Upper lobe of left lung (tissue), 6 donors: ENCODE results near the gene PLSCR3. TPM values are rescaled to one million over a fixed set of nuclear protein-coding genes. Genes with fewer than 3 reads are reported as not detected.

ENCODE experiments used
- ATAC-seq, 2 donors: fragments of 200-7000 bp; cut with Tn5 transposase; one replicate each; pipeline ENCODE4 v1.9.1; 2022; ENCODE audit warnings: mild to moderate bottlenecking in 2 of 2, moderate library complexity in 2 of 2; ENCODE audit not compliant: low FRiP score in 2 of 2
- DNase-seq, 2 donors: peaks; one replicate each; pipeline ENCODE4 v3.0.0-alpha.2; 2019 to 2020
- H3K27ac ChIP-seq, 4 donors: fragments of 200-600 bp; sonication (generic); one replicate each; pipeline ENCODE4 v1.5.1; 2016 to 2019
- H3K27me3 ChIP-seq, 4 donors: fragments of 200-600 bp; sonication (generic); one replicate each; pipeline ENCODE4 v1.5.1; 2017 to 2019
- H3K36me3 ChIP-seq, 4 donors: fragments of 200-600 bp; sonication (generic); one replicate each; pipeline ENCODE4 v1.5.1; 2016 to 2019
- H3K4me1 ChIP-seq, 4 donors: fragments of 200-600 bp; sonication (generic); one replicate each; pipeline ENCODE4 v1.5.1; 2018 to 2019
- H3K4me3 ChIP-seq, 4 donors: fragments of 200-600 bp; sonication (generic); one replicate each; pipeline ENCODE4 v1.5.1; 2017 to 2019; ENCODE audit warnings: mild to moderate bottlenecking in 2 of 4, moderate library complexity in 1 of 4
- H3K9me3 ChIP-seq, 4 donors: fragments of 200-600 bp; sonication (generic); one replicate each; pipeline ENCODE4 v1.5.1; 2018 to 2019
- EP300 ChIP-seq, 4 donors: sonication (generic); formaldehyde crosslinking; IDR thresholded peaks; one replicate each; pipeline ENCODE4 v1.5.1; 2017; ENCODE audit warnings: antibody characterized with exemption in 4 of 4, control low read depth in 2 of 4
- POLR2A ChIP-seq, 4 donors: fragments of 450-650 bp; IDR thresholded peaks; one replicate each; pipeline ENCODE4 v1.5.1; 2016 to 2017; ENCODE audit warnings: antibody characterized with exemption in 4 of 4, mild to moderate bottlenecking in 2 of 4
- POLR2AphosphoS5 ChIP-seq, 2 donors: sonication (generic); formaldehyde crosslinking; IDR thresholded peaks; one replicate each; pipeline ENCODE4 v1.5.1; 2017; ENCODE audit warnings: antibody characterized with exemption in 2 of 2
- WGBS, 2 donors: methylation state at CpG; one replicate each; pipeline ENCODE4 v1.1.5; 2017 to 2018; 5-methylcytosine and 5-hydroxymethylcytosine counted together
- total RNA-seq, 6 donors: library from RNA; depleted of rRNA in 4 of 6; stranded (reverse); fragments of >200 nt in 4 of 6; gene quantifications; one replicate each; pipeline versions ENCODE4 v1.1.0 to v1.2.1, GENCODE V29; 2016 to 2021
- TF ChIP-seq, protein P1 (sequence below), 6 experiments: fragments of 450-650 bp in 4 of 6; fragments of 200-600 bp in 2 of 6; sonication (generic) in 2 of 6; IDR thresholded peaks; one replicate each; pipeline ENCODE4 v1.5.1; 2016 to 2019; ENCODE audit warnings: antibody characterized with exemption in 6 of 6
- donor health status: DM: no; HTN: no; CAD: no; lungs with moderate emphysema.
- donor health status: DM: no; HTN: yes; CAD: no; lungs with severe emphysema.

The PLSCR3 gene
- total RNA-seq, 6 donors from 2014 or later, result 20.6 to 64.5 (median 37.7) TPM

DNA sequence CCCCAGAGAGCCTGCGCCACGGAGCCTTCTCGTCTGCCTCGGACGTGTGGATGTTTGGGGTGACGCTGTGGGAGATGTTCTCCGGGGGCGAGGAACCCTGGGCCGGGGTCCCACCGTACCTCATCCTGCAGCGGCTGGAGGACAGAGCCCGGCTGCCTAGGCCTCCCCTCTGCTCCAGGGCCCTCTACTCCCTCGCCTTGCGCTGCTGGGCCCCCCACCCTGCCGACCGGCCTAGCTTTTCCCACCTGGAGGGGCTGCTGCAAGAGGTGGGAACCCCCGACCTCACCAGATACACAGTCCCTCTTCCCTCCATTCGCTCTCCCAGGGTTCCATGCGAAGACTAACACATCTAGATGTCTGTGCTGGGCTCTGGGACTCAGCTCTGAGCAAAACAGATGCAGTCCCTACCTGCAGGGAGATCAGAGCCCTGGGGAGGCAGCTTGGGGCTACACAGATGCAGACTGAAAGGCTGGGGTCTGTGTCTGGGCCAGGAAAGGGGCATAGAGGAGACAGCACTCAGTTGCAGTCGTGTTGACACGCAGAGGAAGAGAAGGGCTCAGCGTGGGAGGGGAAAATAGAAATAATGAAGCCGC is 9.7 kb downstream of the PLSCR3 start:
- H3K36me3 ChIP-seq, result peaks cover 0 to 36% (median 18%) of the 10 kb centered on the region in 4 donors
- H3K9me3 ChIP-seq, result no peaks in the 10 kb centered on the region
- H3K27ac ChIP-seq, result peak overlapping the region in 3 of 4 donors; percentile 25 to 63 (median 34)
- 65 to 68% methylated on average over 20 to 23 of the region's 23 CpGs for WGBS, 2 donors
- peaks cover 23 to 33% (median 28%) of the 10 kb centered on the region in 4 donors for H3K4me1 ChIP-seq
- H3K4me3 ChIP-seq, result peak overlapping the region in 3 of 4 donors; percentile 35 to 50 (median 46)
- DNase-seq (peak in 1 of 2 donors; percentile 73), ATAC-seq (no peak)
- TF ChIP-seq POLR2AphosphoS5 (IDR thresholded peaks at IDR 0.05), result no peak
- no peak for TF ChIP-seq EP300 (IDR thresholded peaks at IDR 0.05)
- no peak for TF ChIP-seq POLR2A (IDR thresholded peaks at IDR 0.05)
- TF ChIP-seq, protein P1, sequence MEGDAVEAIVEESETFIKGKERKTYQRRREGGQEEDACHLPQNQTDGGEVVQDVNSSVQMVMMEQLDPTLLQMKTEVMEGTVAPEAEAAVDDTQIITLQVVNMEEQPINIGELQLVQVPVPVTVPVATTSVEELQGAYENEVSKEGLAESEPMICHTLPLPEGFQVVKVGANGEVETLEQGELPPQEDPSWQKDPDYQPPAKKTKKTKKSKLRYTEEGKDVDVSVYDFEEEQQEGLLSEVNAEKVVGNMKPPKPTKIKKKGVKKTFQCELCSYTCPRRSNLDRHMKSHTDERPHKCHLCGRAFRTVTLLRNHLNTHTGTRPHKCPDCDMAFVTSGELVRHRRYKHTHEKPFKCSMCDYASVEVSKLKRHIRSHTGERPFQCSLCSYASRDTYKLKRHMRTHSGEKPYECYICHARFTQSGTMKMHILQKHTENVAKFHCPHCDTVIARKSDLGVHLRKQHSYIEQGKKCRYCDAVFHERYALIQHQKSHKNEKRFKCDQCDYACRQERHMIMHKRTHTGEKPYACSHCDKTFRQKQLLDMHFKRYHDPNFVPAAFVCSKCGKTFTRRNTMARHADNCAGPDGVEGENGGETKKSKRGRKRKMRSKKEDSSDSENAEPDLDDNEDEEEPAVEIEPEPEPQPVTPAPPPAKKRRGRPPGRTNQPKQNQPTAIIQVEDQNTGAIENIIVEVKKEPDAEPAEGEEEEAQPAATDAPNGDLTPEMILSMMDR (IDR thresholded peaks at IDR 0.05), result no peak
- H3K27me3 ChIP-seq, result peaks cover 0 to 2% (median 0%) of the 10 kb centered on the region in 4 donors

DNA sequence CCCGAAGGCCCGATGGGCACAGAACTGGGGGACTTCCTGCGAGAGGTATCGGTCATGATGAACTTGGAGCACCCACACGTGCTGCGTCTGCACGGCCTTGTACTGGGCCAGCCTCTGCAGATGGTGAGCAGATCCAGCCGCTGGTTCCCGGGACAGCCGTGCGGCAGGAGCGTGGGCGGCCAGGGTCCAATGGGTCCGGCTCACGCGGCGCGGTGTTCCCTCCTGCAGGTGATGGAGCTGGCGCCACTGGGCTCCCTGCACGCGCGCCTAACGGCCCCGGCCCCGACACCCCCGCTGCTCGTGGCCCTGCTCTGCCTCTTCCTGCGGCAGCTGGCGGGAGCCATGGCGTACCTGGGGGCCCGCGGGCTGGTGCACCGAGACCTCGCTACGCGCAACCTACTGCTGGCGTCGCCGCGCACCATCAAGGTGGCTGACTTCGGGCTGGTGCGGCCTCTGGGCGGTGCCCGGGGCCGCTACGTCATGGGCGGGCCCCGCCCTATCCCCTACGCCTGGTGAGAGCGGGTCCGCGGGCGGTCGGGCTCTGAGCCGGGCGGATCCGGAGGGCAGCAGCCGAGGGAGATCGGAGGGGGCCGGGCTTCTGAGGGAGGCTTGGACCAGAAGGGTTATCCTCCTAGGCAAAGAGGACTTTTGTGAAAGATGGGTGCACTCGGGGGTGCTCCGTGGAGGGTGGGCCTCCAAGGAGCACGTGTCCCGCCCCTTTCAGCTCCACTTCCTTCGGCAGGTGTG is 10.4 kb downstream of the PLSCR3 start:
- DNase-seq, result peak in 1 of 2 donors; percentile 92
- peak overlapping the region in 3 of 4 donors; percentile 25 to 63 (median 34) for H3K27ac ChIP-seq
- peaks cover 0 to 30% (median 12%) of the 10 kb centered on the region in 4 donors for H3K36me3 ChIP-seq

DNA sequence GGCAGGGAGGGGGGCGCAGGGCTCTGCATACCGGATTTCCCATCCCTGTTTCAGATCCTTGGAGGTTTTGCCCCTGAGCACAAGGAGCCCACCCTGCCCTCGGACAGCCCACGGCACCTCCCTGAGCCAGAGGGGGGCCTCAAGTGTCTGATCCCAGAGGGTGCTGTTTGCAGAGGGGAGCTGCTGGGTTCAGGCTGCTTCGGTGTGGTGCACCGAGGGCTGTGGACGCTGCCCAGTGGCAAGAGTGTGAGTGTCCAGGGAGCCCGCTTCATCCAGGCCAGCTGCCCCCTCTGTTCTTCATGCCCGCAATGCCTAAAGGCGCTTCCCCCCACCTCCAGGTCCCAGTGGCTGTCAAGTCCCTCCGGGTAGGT is 11.0 kb downstream of the PLSCR3 start:
- H3K27ac ChIP-seq, result peak overlapping the region in 1 of 4 donors; percentile 25
- WGBS, 2 donors, result 83 to 90% methylated on average over 8 to 10 of the region's 11 CpGs
- ATAC-seq (peak in 1 of 2 donors; percentile 2), DNase-seq (peak in 1 of 2 donors; percentile 51)
- peaks cover 0 to 2% (median 0%) of the 10 kb centered on the region in 4 donors for H3K27me3 ChIP-seq
- H3K4me1 ChIP-seq, result peaks cover 23 to 33% (median 28%) of the 10 kb centered on the region in 4 donors
- H3K9me3 ChIP-seq, result no peaks in the 10 kb centered on the region
- H3K4me3 ChIP-seq, result peak overlapping the region in 3 of 4 donors; percentile 35 to 50 (median 46)
- peaks cover 0 to 24% (median 8%) of the 10 kb centered on the region in 4 donors for H3K36me3 ChIP-seq
- no peak for TF ChIP-seq EP300 (IDR thresholded peaks at IDR 0.05)
- no peak for TF ChIP-seq POLR2A (IDR thresholded peaks at IDR 0.05)
- TF ChIP-seq POLR2AphosphoS5 (IDR thresholded peaks at IDR 0.05), result no peak
- TF ChIP-seq, protein P1 (IDR thresholded peaks at IDR 0.05), result no peak

More for the DNA sequence above, 10.4 kb downstream of the PLSCR3 start:
- H3K27me3 ChIP-seq, result peaks cover 0 to 2% (median 0%) of the 10 kb centered on the region in 4 donors
- ATAC-seq, result peak in 1 of 2 donors; percentile 81
- H3K9me3 ChIP-seq, result no peaks in the 10 kb centered on the region
- H3K4me1 ChIP-seq, result peaks cover 23 to 33% (median 28%) of the 10 kb centered on the region in 4 donors
- WGBS, 2 donors, result 29 to 37% methylated on average over 37 of the region's 65 CpGs
- H3K4me3 ChIP-seq, result peak overlapping the region; percentile 25 to 50 (median 40)
- TF ChIP-seq POLR2A (IDR thresholded peaks at IDR 0.05) (no peak), POLR2AphosphoS5 (IDR thresholded peaks at IDR 0.05) (no peak), EP300 (IDR thresholded peaks at IDR 0.05) (no peak)
- TF ChIP-seq, protein P1 (IDR thresholded peaks at IDR 0.05), result no peak

DNA sequence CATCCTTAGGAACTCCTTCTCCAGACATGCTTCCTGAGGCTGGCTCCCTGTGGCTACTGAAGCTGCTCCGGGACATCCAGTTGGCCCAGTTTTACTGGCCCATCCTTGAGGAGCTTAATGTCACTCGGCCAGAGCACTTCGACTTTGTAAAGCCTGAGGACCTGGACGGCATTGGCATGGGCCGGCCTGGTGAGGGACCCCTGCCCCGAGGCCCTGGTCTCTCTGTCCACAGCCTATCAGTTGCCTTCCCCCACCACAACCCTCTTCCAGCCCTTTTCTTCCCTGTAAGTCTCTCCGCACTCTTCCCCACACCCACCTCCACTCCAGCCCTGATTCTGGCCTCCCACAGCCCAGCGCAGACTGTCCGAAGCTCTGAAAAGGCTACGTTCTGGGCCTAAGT is 11.4 kb downstream of the PLSCR3 start:
- peaks cover 23 to 33% (median 28%) of the 10 kb centered on the region in 4 donors for H3K4me1 ChIP-seq
- DNase-seq (peak in 1 of 2 donors; percentile 52), ATAC-seq (no peak)
- WGBS, 2 donors, result 88 to 95% methylated on average over 10 of the region's 10 CpGs
- H3K27me3 ChIP-seq, result peaks cover 0 to 2% (median 0%) of the 10 kb centered on the region in 4 donors
- TF ChIP-seq POLR2A (IDR thresholded peaks at IDR 0.05), result no peak
- TF ChIP-seq POLR2AphosphoS5 (IDR thresholded peaks at IDR 0.05), result no peak
- TF ChIP-seq EP300 (IDR thresholded peaks at IDR 0.05), result no peak
- no peaks in the 10 kb centered on the region for H3K9me3 ChIP-seq
- no peak overlapping the region for H3K27ac ChIP-seq
- H3K36me3 ChIP-seq, result peaks cover 0 to 20% (median 5%) of the 10 kb centered on the region in 4 donors
- H3K4me3 ChIP-seq, result no peak overlapping the region
